AG10803 (cell line): ENCODE data around the gene HOXA11.
A peak's percentile ranks its signal among the peaks of the same experiment; 100 is the strongest.

ENCODE experiments used
- DNase-seq: peaks from one replicate; pipeline ENCODE4 v3.0.0; 2010; ENCODE audit warnings: low read depth
- H3K4me3 ChIP-seq: 2 replicates; pipeline ENCODE4 v1.5.1; 2011; ENCODE audit warnings: mild to moderate bottlenecking, low read length, control low read depth
- TF ChIP-seq, protein P1 (sequence below): conservative IDR thresholded peaks from 2 replicates; pipeline ENCODE4 v1.5.1; 2011; ENCODE audit warnings: mild to moderate bottlenecking, low read length, control low read depth, inconsistent platforms

Gene HOXA11

DNA sequence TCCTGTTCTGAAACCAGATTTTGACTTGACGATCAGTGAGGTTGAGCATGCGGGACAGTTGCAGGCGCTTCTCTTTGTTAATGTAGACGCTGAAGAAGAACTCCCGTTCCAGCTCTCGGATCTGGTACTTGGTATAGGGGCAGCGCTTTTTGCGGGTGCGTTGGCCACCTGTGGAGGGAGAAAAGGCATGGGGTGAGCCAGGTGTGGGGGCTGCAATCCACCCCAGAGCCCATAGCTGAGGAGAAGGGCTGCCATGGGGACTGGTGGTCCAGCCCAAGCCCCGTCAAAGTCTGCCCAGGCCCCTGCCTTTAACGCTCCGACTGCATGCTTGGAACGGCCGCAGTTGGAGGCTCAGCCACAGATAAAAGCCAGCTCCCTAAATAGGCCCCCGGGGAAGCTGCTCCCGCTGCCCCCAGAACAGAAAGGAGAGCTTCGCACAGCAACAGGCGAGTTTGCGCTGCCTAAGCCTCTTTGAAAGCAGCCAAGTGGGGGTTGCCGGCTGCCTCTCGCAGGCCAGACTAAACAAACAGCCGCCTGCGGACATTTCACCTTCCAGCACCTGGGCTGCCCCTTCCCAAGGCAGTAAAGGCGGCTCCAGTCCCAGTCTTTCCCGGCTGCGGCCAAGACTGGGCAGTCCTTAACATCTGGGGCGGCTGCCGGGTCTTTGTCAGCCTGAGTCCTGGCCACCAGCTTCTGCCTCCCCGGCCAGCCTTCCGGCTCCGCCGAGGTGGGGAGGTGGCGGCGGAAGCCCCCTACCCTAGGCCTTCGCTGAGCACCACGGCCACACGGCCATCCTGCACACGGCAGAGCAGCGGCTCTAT lies 2.0 kb downstream of the HOXA11 start:
- no peak for DNase-seq
- peak overlapping the region; percentile 79 for H3K4me3 ChIP-seq
- TF ChIP-seq, protein P1, sequence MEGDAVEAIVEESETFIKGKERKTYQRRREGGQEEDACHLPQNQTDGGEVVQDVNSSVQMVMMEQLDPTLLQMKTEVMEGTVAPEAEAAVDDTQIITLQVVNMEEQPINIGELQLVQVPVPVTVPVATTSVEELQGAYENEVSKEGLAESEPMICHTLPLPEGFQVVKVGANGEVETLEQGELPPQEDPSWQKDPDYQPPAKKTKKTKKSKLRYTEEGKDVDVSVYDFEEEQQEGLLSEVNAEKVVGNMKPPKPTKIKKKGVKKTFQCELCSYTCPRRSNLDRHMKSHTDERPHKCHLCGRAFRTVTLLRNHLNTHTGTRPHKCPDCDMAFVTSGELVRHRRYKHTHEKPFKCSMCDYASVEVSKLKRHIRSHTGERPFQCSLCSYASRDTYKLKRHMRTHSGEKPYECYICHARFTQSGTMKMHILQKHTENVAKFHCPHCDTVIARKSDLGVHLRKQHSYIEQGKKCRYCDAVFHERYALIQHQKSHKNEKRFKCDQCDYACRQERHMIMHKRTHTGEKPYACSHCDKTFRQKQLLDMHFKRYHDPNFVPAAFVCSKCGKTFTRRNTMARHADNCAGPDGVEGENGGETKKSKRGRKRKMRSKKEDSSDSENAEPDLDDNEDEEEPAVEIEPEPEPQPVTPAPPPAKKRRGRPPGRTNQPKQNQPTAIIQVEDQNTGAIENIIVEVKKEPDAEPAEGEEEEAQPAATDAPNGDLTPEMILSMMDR, result no peak

DNA sequence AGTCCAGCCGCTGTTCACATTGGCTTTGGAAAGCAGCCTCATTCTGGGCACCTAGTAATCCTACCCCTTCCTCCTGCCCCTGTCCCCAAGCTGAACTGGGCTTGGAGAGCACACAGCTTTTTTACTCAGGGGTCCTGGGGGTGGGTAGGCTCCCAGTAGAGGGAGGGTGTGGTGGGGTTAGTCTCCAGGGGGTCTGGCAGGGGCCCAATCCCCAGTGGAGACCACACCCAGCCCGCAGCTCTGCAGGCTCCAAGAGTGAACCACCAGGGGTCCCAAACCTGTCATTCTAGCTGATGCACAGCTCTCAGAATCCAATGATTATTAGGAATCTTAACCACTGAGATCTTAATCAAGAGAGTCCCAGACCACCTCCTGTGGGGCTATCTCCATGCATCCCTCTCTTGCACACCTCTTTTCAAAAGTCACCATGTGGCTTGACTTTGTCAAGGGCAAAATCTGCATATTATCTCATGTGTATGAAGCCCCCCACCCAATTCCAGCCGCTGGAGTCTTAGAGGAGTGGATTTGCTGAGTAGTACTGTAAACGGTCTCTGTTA lies 2.7 kb downstream of the HOXA11 start:
- peak overlapping the region; percentile 79 for H3K4me3 ChIP-seq
- TF ChIP-seq, protein P1, result no peak
- DNase-seq, result no peak

DNA sequence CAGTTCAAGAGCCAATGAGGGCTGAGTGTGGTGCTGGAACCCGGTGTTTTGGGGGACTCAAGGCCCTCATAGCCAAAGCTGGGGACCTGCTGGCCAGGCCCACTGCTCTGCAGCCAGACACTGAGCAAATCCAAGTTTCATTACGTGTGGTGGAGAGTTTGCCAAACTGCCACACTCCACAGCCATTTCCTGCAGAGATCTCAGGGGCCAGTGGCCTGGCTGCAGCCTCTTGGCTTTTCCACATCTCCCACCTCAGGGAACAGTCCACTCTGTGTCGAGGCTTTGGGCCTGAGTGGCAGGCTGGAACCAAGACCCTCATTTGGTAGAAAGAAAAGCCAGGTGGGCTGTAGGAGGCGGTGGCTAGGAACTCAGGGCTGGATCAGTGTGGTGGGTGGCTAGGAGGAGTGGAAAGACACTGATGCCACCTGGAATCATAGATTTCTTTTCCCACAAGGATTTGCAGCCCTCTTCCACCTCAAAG lies 3.2 kb downstream of the HOXA11 start:
- H3K4me3 ChIP-seq, result peak overlapping the region; percentile 79
- TF ChIP-seq, protein P1, result no peak
- no peak for DNase-seq

DNA sequence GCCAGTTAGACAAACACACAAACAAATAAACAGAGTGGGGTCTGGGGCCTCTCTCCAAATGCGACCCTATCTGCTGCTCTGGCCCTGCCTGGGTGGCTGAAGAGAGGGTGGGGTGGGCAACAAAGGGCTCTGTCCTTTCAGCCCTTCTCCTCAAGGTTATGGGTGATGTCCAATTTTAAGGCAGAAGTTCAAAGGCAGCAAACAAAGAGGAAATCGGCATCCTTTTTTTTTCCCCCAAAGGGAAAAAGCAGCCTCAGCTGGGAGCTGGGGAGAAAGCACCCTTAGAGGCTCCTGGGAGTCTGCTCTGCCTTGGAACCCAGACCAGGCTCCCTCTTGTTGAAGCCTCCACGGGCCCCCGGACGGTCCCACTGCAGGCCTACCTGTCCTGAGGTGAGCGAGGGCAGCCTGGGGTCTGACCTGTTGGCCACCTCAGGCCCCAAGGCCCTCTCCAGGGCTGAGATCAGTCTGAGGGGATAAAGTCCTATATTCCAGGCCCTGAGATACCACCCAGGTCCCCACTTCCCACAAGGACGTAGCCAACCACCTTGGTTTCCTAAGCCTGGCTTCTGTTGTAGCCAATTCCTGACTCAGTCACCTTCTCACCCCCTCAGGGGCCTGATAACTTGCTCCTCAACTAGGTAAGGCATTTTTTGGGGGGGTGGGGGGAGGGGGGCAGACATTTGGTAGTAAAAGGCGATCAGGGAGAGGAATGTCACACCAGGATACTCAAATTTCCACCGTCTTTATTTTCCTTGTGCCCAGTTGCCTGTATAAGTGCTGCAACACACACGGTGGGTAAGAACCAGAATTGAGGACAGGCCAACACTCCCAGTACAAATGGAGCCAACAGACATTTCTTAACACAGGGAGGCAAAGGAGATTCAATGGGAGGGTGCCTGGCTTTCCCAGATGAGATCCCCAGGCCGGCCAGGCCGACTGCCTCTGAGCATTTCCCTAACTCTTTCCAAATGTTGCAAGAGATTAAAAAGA lies 4.3 kb downstream of the HOXA11 start:
- no peak for DNase-seq
- peak overlapping the region; percentile 87 for H3K4me3 ChIP-seq
- TF ChIP-seq, protein P1, result no peak

DNA sequence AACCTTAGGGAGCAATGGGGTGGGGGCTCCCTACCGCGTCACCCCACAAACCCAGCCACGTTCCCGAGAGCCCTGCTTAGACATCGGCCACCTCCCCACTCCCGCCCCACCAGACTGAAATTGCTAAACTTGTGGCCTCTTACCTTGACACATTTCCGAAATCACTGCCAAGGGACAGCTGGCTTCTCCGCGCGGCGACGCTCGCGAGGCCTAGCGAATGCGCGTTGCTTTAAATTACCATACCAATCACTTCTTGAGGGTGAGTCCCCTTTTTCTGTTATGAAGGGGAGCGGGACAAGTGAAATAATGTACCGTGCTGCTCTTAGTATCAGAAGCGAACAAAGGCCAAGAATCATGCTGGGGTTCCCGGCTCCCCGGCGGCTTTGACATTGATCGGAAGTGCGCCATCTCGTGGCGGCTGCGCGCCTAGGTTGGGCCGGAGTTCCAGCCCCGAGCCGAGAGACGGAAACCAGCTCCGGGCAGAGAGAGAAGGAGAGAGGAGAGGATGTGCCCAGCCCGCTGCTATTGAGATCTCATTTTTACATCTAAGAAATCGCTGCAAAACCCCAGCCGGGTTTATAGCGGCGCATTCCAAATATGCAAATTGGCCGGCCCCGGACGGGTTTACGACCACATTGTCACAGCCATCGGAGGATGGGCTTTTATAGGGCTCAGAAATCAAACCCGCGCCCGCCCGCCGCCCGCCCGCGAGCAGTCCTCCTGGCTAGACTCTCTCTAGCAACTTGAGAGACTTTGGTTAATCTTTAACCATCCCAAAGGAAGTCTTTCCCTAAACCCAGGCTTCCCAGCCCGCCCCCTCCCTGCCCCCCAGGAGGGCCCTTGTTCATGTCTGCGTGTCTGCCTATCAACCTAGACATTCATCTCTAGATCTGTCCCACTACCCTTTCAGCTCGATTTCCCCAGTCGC lies 5.3 kb downstream of the HOXA11 start:
- H3K4me3 ChIP-seq, result peak overlapping the region; percentile 87
- peak; percentile 82 for DNase-seq
- TF ChIP-seq, protein P1, result peak; percentile 73

DNA sequence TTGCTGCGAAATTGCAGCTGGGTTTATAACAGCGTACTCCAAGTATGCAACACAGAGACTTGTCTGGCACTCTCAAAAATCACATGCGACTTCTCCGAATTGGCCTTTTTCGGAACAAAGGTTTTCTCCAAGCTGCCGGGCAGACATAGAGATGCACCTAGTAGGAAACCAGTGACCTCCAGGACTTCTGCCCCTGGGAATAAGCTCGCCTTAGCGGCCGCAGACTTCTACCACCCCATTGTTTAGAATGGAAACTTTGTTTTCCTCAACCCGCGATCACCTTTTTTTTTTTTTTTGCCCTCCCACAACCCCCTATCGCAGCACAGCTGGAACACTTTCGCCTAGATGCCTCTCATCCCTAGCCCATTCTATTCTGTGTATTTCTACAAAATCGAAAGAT lies 6.0 kb downstream of the HOXA11 start:
- TF ChIP-seq, protein P1, result no peak
- peak overlapping the region; percentile 87 for H3K4me3 ChIP-seq
- no peak for DNase-seq
